HEK293 (cell line): ENCODE results near the gene CACNA1S.

ENCODE experiments used
- CTCF ChIP-seq: fragments of 450-650 bp; formaldehyde crosslinking; IDR thresholded peaks from 2 replicates; pipeline ENCODE4 v1.5.1; 2016; ENCODE audit warnings: missing biosample characterization, missing genetic modification characterization
- PBX3 ChIP-seq: sonication (generic); formaldehyde crosslinking; IDR thresholded peaks from 2 replicates; pipeline ENCODE4 v1.8.1; 2022; ENCODE audit warnings: mild to moderate bottlenecking, moderate library complexity, missing genetic modification reagents
- REST ChIP-seq: fragments of 450-650 bp; formaldehyde crosslinking; IDR thresholded peaks from 2 replicates; pipeline ENCODE4 v1.5.1; 2016; ENCODE audit warnings: missing biosample characterization, missing genetic modification characterization
- SALL2 ChIP-seq: fragments of 450-650 bp; formaldehyde crosslinking; IDR thresholded peaks from 2 replicates; pipeline ENCODE4 v1.5.0; 2017; ENCODE audit warnings: missing biosample characterization, mild to moderate bottlenecking, missing genetic modification characterization, borderline replicate concordance
- YY1 ChIP-seq: fragments of 450-650 bp; formaldehyde crosslinking; IDR thresholded peaks from 2 replicates; pipeline ENCODE4 v1.5.1; 2018; ENCODE audit warnings: missing biosample characterization, missing genetic modification characterization
- ZBTB26 ChIP-seq: fragments of 450-650 bp; formaldehyde crosslinking; optimal IDR thresholded peaks from 2 replicates; pipeline ENCODE3; 2016; ENCODE audit warnings: missing biosample characterization, mild to moderate bottlenecking, missing genetic modification characterization
- ZNF558 ChIP-seq: fragments of 450-650 bp; formaldehyde crosslinking; IDR thresholded peaks from 2 replicates; pipeline ENCODE4 v1.5.1; 2016; ENCODE audit warnings: missing biosample characterization, missing genetic modification characterization

- TF ChIP-seq YY1 (tag by site-specific recombination) (no peak), REST (tag by site-specific recombination) (no peak), CTCF (tag by site-specific recombination) (no peak), ZNF558 (tag by site-specific recombination) (no peak), ZBTB26 (tag by site-specific recombination) (no peak), PBX3 (CRISPR knock-in tag) (no peak), SALL2 (tag by site-specific recombination) (no peak)
These were observed 16.7 kb upstream of the CACNA1S start for GRCh38 chr1:201128962-201129361.
